Measurements from ENCODE around the gene GHRH. TPM values are rescaled to one million over a fixed set of nuclear protein-coding genes. Genes with fewer than 3 reads are reported as not detected.

GHRH gene
- total RNA-seq, 1 experiment from 2014 or later = not detected

DNA sequence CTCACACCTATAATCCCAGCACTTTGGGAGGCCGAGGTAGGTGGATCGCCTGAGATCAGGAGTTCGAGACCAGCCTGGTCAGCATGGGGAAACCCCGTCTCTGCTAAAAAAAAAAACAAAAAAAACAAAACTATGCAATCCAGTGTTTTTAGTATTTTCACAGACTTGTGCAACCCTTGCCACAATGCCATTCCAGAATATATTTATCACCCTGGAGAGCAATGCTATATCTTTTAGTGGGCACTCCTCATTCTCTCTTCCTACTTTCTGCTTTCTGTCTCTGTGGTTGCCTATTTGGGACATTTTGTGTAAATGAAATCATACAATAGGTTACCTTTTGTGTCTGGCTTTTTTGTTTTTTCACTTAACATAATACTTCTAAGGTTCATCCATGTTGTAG, 43.2 kb downstream of the GHRH start:
- no peak overlapping the region for H2AFZ ChIP-seq (ENCODE audit: low read length)
- H3K79me2 ChIP-seq (ENCODE audit: low read length) = peaks cover 30% of the 10 kb centered on the region
- H3K27me3 ChIP-seq (ENCODE audit: low read length) = no peaks in the 10 kb centered on the region
- DNase-seq = no peak
- no peak overlapping the region for H3K4me2 ChIP-seq (ENCODE audit: low read depth, low read length, poor library complexity, severe bottlenecking)
- peaks cover 67% of the 10 kb centered on the region for H3K36me3 ChIP-seq (ENCODE audit: insufficient read depth, low read length)
- no peak overlapping the region for H3K27ac ChIP-seq (ENCODE audit: low read length)
- no peaks in the 10 kb centered on the region for H3K9me2 ChIP-seq (replicated peaks; ENCODE audit: insufficient read depth, low read length)
- H3K9ac ChIP-seq (ENCODE audit: low read length) = no peak overlapping the region
- no peaks in the 10 kb centered on the region for H4K20me1 ChIP-seq (ENCODE audit: insufficient read depth, low read depth, low read length)
- no peak overlapping the region for H3K4me3 ChIP-seq (ENCODE audit: low read length)
- H3K4me1 ChIP-seq (ENCODE audit: low read length) = peaks cover 9% of the 10 kb centered on the region
- H3K9me3 ChIP-seq (ENCODE audit: low read length) = no peaks in the 10 kb centered on the region

DNA sequence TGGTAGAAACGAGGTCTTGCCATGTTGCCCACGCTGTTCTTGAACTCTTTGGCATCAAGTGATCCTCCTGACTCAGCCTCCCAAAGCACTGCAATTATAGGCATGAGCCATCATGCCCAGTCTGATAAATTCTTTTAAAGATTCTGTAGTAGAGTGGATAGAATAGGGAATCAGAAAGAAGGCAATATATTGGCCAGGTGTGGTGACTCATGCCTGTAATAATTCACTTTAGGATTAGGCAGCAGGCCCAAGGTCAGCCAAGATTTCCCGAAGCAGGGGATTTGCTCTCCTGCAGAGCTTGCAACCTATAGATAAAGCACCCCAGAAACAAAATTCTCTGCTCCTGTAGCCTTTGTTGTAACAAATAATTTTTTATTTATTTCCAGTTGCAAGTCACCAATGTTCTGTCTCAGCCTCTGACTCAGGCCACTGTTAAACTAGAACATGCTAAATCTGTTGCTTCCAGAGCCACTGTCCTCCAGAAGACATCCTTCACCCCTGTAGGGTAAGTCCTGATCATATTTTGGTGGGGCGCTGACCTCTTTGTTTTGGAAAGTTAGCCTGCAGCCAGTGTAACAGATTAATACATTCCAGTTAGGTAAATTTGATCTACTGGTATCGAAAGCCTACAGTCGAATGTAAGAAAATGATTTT, 51.8 kb downstream of the GHRH start:
- Histone ChIP-seq H3K27ac (ENCODE audit: low read length) (no peak overlapping the region), H2AFZ (ENCODE audit: low read length) (no peak overlapping the region), H3K9me3 (ENCODE audit: low read length) (no peaks in the 10 kb centered on the region), H3K79me2 (ENCODE audit: low read length) (peaks cover 3% of the 10 kb centered on the region; the same call in 1 of the 2 replicates), H3K4me2 (ENCODE audit: low read depth, low read length, poor library complexity, severe bottlenecking) (no peak overlapping the region), H3K4me3 (ENCODE audit: low read length) (no peak overlapping the region), H3K36me3 (ENCODE audit: insufficient read depth, low read length) (peaks cover 64% of the 10 kb centered on the region; the same call in 1 of the 2 replicates), H3K27me3 (ENCODE audit: low read length) (no peaks in the 10 kb centered on the region), H4K20me1 (ENCODE audit: insufficient read depth, low read depth, low read length) (no peaks in the 10 kb centered on the region), H3K4me1 (ENCODE audit: low read length) (no peaks in the 10 kb centered on the region), H3K9me2 (replicated peaks; ENCODE audit: insufficient read depth, low read length) (no peaks in the 10 kb centered on the region), H3K9ac (ENCODE audit: low read length) (no peak overlapping the region)
- DNase-seq = no peak

- H3K9me2 ChIP-seq (replicated peaks; ENCODE audit: insufficient read depth, low read length) = no peaks in the 10 kb centered on the region
- H3K4me2 ChIP-seq (ENCODE audit: low read depth, low read length, poor library complexity, severe bottlenecking) = no peak overlapping the region
- DNase-seq = no peak
- H3K9me3 ChIP-seq (ENCODE audit: low read length) = no peaks in the 10 kb centered on the region
- H4K20me1 ChIP-seq (ENCODE audit: insufficient read depth, low read depth, low read length) = no peaks in the 10 kb centered on the region
- H2AFZ ChIP-seq (ENCODE audit: low read length) = no peak overlapping the region
- H3K27me3 ChIP-seq (ENCODE audit: low read length) = no peaks in the 10 kb centered on the region
- no peak overlapping the region for H3K27ac ChIP-seq (ENCODE audit: low read length)
- peaks cover 3% of the 10 kb centered on the region; the same call in 1 of the 2 replicates for H3K79me2 ChIP-seq (ENCODE audit: low read length)
- no peaks in the 10 kb centered on the region for H3K4me1 ChIP-seq (ENCODE audit: low read length)
- peaks cover 64% of the 10 kb centered on the region for H3K36me3 ChIP-seq (ENCODE audit: insufficient read depth, low read length)
- no peak overlapping the region for H3K9ac ChIP-seq (ENCODE audit: low read length)
- no peak overlapping the region for H3K4me3 ChIP-seq (ENCODE audit: low read length)
Measured at GRCh38 chr20:37209193-37209592, 52.4 kb downstream of the GHRH start.

DNA sequence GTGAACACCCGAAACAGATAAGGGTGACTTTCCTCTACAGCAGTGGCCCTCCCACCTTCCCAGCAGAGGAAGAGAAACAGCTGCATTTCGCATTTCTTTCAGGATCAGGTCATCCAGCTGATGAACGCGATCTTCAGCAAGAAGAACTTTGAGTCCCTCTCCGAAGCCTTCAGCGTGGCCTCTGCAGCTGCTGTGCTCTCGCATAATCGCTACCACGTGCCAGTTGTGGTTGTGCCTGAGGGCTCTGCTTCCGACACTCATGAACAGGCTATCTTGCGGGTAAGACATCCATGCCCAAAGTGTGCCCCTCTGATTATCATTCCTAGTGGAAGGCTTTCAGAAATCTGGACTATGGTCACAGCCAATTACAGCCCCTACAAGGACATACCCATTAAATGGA, 54.4 kb downstream of the GHRH start:
- H3K4me3 ChIP-seq (ENCODE audit: low read length) = no peak overlapping the region
- no peak overlapping the region for H2AFZ ChIP-seq (ENCODE audit: low read length)
- no peak overlapping the region for H3K27ac ChIP-seq (ENCODE audit: low read length)
- 0 out of 2 replicates have a peak, but pooled peaks cover 6% of the 10 kb centered on the region for H4K20me1 ChIP-seq (ENCODE audit: insufficient read depth, low read depth, low read length)
- no peak overlapping the region for H3K9ac ChIP-seq (ENCODE audit: low read length)
- peaks cover 17% of the 10 kb centered on the region for H3K79me2 ChIP-seq (ENCODE audit: low read length)
- no peak for DNase-seq
- no peaks in the 10 kb centered on the region for H3K27me3 ChIP-seq (ENCODE audit: low read length)
- peaks cover 65% of the 10 kb centered on the region for H3K36me3 ChIP-seq (ENCODE audit: insufficient read depth, low read length)
- no peak overlapping the region for H3K4me2 ChIP-seq (ENCODE audit: low read depth, low read length, poor library complexity, severe bottlenecking)
- H3K9me3 ChIP-seq (ENCODE audit: low read length) = no peaks in the 10 kb centered on the region
- H3K4me1 ChIP-seq (ENCODE audit: low read length) = no peaks in the 10 kb centered on the region
- no peaks in the 10 kb centered on the region for H3K9me2 ChIP-seq (replicated peaks; ENCODE audit: insufficient read depth, low read length)

GRCh38 chr20:37205794-37206193, 55.8 kb downstream of the GHRH start:
- no peak overlapping the region for H3K4me3 ChIP-seq (ENCODE audit: low read length)
- no peaks in the 10 kb centered on the region for H3K4me1 ChIP-seq (ENCODE audit: low read length)
- H3K4me2 ChIP-seq (ENCODE audit: low read depth, low read length, poor library complexity, severe bottlenecking) = no peak overlapping the region
- peaks cover 27% of the 10 kb centered on the region for H3K79me2 ChIP-seq (ENCODE audit: low read length)
- peaks cover 9% of the 10 kb centered on the region; the same call in 1 of the 2 replicates for H4K20me1 ChIP-seq (ENCODE audit: insufficient read depth, low read depth, low read length)
- peaks cover 70% of the 10 kb centered on the region for H3K36me3 ChIP-seq (ENCODE audit: insufficient read depth, low read length)
- no peak overlapping the region for H3K9ac ChIP-seq (ENCODE audit: low read length)
- H3K9me2 ChIP-seq (replicated peaks; ENCODE audit: insufficient read depth, low read length) = no peaks in the 10 kb centered on the region
- DNase-seq = no peak
- H3K9me3 ChIP-seq (ENCODE audit: low read length) = no peaks in the 10 kb centered on the region
- H2AFZ ChIP-seq (ENCODE audit: low read length) = no peak overlapping the region
- H3K27me3 ChIP-seq (ENCODE audit: low read length) = no peaks in the 10 kb centered on the region
- H3K27ac ChIP-seq (ENCODE audit: low read length) = no peak overlapping the region

GRCh38 chr20:37205130-37205529, 56.5 kb downstream of the GHRH start:
- H3K9me2 ChIP-seq (replicated peaks; ENCODE audit: insufficient read depth, low read length) = no peaks in the 10 kb centered on the region
- no peak overlapping the region for H3K4me3 ChIP-seq (ENCODE audit: low read length)
- H3K79me2 ChIP-seq (ENCODE audit: low read length) = peaks cover 33% of the 10 kb centered on the region
- no peak overlapping the region for H3K4me2 ChIP-seq (ENCODE audit: low read depth, low read length, poor library complexity, severe bottlenecking)
- no peak overlapping the region for H3K9ac ChIP-seq (ENCODE audit: low read length)
- H4K20me1 ChIP-seq (ENCODE audit: insufficient read depth, low read depth, low read length) = peaks cover 9% of the 10 kb centered on the region; the same call in 1 of the 2 replicates
- H3K27me3 ChIP-seq (ENCODE audit: low read length) = no peaks in the 10 kb centered on the region
- no peak overlapping the region for H2AFZ ChIP-seq (ENCODE audit: low read length)
- peaks cover 76% of the 10 kb centered on the region for H3K36me3 ChIP-seq (ENCODE audit: insufficient read depth, low read length)
- DNase-seq = no peak
- no peaks in the 10 kb centered on the region for H3K9me3 ChIP-seq (ENCODE audit: low read length)
- no peaks in the 10 kb centered on the region for H3K4me1 ChIP-seq (ENCODE audit: low read length)
- no peak overlapping the region for H3K27ac ChIP-seq (ENCODE audit: low read length)

- no peaks in the 10 kb centered on the region for H3K27me3 ChIP-seq (ENCODE audit: low read length)
- H3K4me3 ChIP-seq (ENCODE audit: low read length) = no peak overlapping the region
- H3K79me2 ChIP-seq (ENCODE audit: low read length) = peaks cover 37% of the 10 kb centered on the region
- H3K4me1 ChIP-seq (ENCODE audit: low read length) = no peaks in the 10 kb centered on the region
- H3K9me2 ChIP-seq (replicated peaks; ENCODE audit: insufficient read depth, low read length) = no peaks in the 10 kb centered on the region
- H3K4me2 ChIP-seq (ENCODE audit: low read depth, low read length, poor library complexity, severe bottlenecking) = no peak overlapping the region
- H3K27ac ChIP-seq (ENCODE audit: low read length) = no peak overlapping the region
- no peaks in the 10 kb centered on the region for H3K9me3 ChIP-seq (ENCODE audit: low read length)
- peaks cover 76% of the 10 kb centered on the region for H3K36me3 ChIP-seq (ENCODE audit: insufficient read depth, low read length)
- no peak overlapping the region for H3K9ac ChIP-seq (ENCODE audit: low read length)
- H4K20me1 ChIP-seq (ENCODE audit: insufficient read depth, low read depth, low read length) = peaks cover 9% of the 10 kb centered on the region; the same call in 1 of the 2 replicates
- no peak for DNase-seq
- H2AFZ ChIP-seq (ENCODE audit: low read length) = no peak overlapping the region
Measured at GRCh38 chr20:37204056-37204455, 57.6 kb downstream of the GHRH start.

DNA sequence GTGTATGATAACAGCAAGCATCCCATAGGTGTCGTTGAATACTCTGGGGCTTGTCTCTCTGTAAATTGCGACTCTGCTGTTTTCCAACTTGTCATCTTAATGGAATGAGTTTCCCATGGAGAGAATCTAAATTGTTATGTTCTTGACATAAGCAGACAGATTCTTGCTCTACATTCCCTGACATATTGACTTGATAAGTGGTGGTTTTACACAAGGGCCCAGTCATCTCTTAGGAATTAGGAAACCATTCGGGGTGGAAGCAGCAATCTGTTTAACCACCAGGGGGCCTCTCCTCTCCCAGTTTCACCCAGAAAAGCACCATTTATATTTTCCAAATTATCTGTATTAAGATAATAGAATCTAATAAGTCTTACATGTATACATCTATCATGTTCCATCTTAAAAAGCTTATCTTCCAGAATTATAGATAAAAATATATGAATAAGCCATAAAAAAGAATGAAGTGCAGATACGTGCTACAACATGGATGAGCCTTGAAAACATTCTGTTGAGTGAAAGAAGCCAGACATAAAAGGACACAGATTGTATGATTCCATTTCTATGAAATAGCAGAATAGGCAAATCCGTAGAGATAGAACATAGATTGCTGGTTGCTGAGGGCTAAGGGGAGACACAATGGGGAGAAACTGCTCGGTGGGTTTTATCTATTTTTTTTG, 59.2 kb downstream of the GHRH start:
- Histone ChIP-seq H3K9me3 (ENCODE audit: low read length) (no peaks in the 10 kb centered on the region), H3K36me3 (ENCODE audit: insufficient read depth, low read length) (peaks cover 80% of the 10 kb centered on the region), H3K9ac (ENCODE audit: low read length) (no peak overlapping the region), H3K79me2 (ENCODE audit: low read length) (peaks cover 54% of the 10 kb centered on the region), H3K9me2 (replicated peaks; ENCODE audit: insufficient read depth, low read length) (no peaks in the 10 kb centered on the region), H4K20me1 (ENCODE audit: insufficient read depth, low read depth, low read length) (peaks cover 19% of the 10 kb centered on the region; the same call in 1 of the 2 replicates), H2AFZ (ENCODE audit: low read length) (no peak overlapping the region), H3K27ac (ENCODE audit: low read length) (no peak overlapping the region), H3K4me2 (ENCODE audit: low read depth, low read length, poor library complexity, severe bottlenecking) (no peak overlapping the region), H3K4me3 (ENCODE audit: low read length) (no peak overlapping the region), H3K4me1 (ENCODE audit: low read length) (no peaks in the 10 kb centered on the region), H3K27me3 (ENCODE audit: low read length) (no peaks in the 10 kb centered on the region)
- peak; percentile 67 for DNase-seq
